Measurements from ENCODE around the gene THUMPD3.

THUMPD3 gene

GRCh38 chr3:9398700-9399336 lies 36.0 kb downstream of the THUMPD3 start:
- peak; percentile 42 for DNase-seq

DNA sequence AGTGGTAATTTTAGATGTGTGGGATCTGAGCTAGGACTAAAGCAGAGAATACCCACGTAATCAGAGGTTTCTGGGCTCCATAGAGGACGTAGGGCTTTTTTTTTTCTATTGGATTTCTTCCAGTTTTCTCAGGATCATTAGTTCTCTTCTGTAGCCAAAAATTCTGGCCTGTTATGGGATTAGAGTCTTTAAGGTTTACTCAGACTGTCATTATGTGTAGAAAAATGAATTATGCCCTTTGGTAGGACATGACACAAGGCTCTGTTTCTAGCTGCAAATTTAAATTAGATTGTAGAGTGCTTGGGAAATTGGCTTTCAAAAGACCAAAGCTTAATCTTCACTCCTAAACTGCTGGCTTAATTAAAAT lies 36.5 kb downstream of the THUMPD3 start:
- DNase-seq: no peak

DNA sequence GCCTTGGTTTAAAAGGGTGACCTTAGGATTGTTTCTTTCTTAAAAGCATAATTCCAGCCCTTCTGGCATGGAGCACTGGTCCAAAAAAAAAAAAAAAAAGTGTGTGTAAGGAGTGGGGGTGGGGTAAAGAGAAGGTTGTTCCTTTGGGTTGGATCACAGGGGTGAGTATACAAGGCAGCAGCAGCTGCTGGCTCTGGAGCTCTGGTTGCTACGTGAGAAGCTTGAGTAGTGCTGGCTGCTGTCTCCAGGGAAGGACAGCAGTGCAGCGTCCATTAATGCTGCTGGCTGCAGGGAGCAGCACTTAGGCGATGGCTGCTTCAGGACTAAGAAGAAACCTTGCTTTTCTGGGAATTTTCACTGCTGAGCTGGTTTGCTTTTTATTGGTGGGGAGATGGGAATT lies 36.9 kb downstream of the THUMPD3 start:
- no peak for DNase-seq

GRCh38 chr3:9400616-9401015 lies 37.8 kb downstream of the THUMPD3 start:
- no peak for DNase-seq

DNA sequence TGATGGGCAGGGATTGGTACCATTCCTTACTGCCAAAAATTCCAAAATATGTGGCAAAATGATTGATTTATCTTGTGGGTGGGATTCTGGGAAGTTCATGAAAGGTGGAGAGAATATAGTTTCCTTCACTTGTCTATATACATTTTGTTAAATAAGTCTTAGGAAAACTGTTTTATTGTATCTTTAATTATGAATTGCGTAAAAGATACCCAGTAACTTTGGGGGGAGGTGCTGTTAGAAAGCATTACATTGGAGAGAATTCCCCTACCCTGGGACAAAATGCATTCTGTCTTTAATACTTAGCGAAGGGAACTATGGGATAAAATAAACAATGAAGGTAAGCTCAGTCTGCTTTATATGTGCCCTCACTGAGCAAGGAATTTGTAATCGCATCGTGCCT lies 39.1 kb downstream of the THUMPD3 start:
- no peak for DNase-seq

DNA sequence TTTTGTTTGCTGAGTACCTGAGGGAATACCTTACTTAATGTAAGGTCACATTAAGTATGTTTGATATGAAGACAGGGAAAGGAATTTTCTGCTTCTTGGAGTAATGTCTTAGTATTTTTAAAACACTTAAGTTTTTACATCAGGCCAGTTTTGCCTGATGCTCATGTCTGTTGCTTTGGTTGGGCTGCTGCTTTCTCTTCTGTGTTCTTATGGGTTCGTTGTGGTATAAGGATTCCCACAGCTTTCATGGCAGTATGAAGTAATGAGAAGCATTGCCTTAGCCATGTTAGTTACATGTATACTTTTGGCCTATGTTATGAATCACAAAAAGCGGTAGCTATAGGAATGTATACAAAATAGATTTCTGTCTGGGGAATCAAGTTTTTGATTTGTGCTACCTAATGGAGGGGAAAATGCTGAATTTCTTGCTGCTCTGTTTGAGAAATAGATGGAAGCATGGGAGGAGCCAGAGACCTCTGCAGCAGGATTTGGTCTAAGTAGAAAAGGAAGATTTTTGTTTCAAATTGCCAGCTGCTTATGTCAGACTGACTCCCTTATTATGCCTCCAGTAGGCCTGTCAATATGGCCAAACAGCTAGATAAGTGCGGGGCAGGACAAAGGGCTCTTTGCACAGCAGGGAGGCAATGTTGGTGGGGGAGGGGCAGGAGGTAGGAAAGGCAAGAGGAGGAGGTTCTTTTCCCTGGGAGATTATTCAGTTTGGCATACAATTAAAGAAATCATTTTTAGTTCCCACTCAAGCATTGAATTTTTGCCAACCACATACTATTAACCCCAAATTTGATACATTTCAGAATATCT lies 39.8 kb downstream of the THUMPD3 start:
- DNase-seq: no peak

- no peak for DNase-seq
Observed at GRCh38 chr3:9403463-9403862, 40.6 kb downstream of the THUMPD3 start.

DNA sequence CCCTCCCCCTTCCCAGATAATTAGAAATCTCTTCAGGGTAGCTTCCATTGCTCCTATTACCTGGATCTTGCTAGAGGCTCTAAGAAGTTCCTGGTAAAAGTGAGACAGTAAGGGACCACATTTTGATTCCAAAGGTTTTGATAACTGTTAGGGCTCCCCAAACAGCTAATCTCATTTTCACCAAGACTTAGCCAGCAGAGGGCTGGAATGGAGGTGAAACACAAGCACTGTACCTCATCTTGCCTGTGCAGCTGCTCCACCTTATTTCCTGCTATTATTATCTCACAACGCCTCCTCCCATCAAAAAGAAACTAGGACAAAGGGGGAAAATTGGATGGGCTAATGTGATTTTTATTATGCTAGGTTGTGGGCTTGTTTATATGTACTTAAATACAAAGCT lies 41.8 kb downstream of the THUMPD3 start:
- no peak for DNase-seq

GRCh38 chr3:9405756-9406155 lies 42.9 kb downstream of the THUMPD3 start:
- no peak for DNase-seq

DNA sequence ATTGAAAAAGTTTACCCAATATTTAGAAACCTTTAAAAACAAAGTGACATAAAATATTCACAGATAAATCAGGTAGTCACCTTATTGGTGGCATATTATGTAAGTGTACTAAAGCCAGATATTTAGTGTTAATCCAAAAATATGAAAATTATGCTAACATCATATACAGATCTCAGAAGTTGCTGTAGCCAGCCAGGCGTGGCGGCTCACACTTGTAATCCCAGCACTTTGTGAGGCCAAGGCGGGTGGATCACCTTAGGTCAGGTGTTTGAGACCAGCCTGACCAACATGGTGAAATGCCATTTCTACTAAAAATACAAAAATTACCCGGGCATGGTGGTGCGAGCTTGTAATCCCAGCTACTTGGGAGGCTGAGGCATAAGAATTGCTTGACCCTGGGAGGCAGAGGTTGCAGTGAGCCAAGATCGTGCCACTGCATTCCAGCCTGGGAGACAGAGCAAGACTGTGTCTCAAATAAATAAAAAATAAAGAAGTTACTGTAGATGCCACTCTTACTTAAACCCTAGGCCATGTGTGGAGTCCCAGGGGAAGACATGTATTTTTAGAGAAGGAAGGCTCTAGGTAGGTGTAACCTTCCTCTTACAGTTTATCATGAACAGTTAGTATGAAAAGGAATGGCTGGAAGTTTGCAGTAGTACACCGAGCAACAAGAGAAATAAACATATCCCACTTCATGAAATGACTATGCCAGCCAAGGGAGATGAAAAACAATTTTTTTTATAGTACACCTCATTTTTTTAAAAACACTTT lies 44.2 kb downstream of the THUMPD3 start:
- DNase-seq: no peak

- no peak for DNase-seq
Observed at GRCh38 chr3:9408061-9408460, 45.2 kb downstream of the THUMPD3 start.

GRCh38 chr3:9408546-9408945 lies 45.7 kb downstream of the THUMPD3 start:
- DNase-seq: no peak

- DNase-seq: no peak
Observed at GRCh38 chr3:9409981-9410854, 47.4 kb downstream of the THUMPD3 start.

DNA sequence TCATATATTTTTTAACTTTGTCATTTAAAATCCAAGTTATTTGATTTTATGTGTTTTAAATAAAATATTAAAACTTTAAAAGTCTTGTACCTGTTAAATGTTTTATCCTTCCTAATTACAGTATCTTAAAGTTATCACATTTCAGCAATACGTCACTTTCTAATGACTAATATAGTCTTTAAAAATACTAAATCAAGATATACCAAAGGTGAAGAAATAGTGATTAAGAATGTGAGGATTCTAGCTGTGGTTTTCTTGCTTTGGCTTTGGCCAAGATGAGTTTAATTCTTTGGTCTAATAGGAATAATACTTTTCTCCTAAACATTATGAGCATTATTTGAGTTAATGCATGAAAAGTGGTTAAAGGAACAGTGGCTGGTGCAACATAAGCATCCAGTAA lies 48.4 kb downstream of the THUMPD3 start:
- no peak for DNase-seq

DNA sequence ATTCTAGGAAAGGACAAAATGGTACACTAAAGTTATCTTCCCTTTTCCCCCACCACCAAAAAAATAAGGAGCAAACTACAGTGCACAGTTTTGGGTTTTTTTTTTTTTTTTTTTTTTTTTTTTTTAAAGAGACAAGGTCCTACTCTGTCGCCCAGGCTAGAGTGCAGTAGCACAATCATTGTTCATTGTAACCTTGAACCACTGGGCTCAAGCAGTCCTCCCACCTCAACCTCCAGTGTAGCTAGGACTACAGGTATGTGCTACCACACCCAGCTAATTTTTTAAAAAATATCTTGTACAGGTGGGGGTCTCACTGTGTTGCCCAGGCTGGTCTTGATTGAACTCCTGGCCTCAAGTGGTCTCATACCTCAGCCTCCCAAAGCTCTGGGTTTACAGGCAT lies 49.4 kb downstream of the THUMPD3 start:
- DNase-seq: no peak

DNA sequence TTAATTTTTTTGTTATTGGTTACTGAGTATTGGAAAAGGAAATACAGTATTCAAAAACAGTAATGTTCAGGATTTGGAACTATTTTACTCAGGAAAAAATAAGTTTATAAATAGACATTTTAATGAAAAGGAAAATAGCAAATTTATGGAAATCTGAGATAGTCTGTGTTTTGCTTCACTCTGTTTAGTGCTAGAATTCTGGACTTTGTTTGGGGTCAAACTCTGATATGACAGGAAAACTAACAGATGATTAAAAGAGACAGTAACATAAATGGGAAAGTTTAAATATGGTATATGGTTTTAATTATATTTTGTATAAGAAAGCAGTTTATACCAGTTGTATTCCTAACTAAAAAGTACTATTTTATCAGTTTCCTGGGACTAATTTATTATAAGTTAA lies 52.0 kb downstream of the THUMPD3 start:
- DNase-seq: no peak

DNA sequence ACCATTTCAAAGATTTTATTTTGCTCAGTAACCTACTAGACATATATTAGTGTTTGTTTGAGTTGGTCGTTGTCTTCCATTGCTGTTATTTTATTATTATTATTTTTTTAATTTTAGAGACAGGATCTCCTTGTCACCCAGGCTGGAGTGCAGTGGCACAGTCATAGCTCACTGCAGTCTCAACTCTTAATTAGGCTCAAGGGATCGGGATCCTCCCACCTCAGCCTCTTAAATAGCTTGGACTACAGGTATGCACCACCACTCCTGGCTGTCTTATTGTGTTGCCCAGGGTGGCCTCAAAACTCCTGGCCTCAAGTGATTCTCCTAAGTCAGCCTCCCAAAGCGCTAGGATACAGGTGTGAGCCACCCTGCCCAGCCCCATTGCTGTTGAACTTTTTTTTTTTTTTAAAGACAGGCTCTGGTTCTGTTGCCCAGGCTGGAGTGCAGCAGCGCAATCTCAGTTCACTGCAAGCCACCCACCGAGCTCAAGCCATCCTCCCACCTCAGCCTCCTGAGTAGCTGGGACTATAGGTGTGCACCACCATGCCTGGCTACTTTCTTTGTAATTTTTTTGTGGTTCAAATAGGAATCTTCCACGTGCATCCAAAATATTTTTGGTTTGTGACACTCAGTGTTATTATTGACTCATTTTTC lies 52.8 kb downstream of the THUMPD3 start:
- no peak for DNase-seq

GRCh38 chr3:9416139-9416780 lies 53.4 kb downstream of the THUMPD3 start:
- DNase-seq: no peak

GRCh38 chr3:9420850-9421549 lies 58.1 kb downstream of the THUMPD3 start:
- no peak for DNase-seq

- no peak for DNase-seq
Observed at GRCh38 chr3:9422712-9423424, 60.0 kb downstream of the THUMPD3 start.

- no peak for DNase-seq
Observed at GRCh38 chr3:9428411-9428810, 65.6 kb downstream of the THUMPD3 start.
